ENCODE data around the gene PRF1.

PRF1 gene

DNA sequence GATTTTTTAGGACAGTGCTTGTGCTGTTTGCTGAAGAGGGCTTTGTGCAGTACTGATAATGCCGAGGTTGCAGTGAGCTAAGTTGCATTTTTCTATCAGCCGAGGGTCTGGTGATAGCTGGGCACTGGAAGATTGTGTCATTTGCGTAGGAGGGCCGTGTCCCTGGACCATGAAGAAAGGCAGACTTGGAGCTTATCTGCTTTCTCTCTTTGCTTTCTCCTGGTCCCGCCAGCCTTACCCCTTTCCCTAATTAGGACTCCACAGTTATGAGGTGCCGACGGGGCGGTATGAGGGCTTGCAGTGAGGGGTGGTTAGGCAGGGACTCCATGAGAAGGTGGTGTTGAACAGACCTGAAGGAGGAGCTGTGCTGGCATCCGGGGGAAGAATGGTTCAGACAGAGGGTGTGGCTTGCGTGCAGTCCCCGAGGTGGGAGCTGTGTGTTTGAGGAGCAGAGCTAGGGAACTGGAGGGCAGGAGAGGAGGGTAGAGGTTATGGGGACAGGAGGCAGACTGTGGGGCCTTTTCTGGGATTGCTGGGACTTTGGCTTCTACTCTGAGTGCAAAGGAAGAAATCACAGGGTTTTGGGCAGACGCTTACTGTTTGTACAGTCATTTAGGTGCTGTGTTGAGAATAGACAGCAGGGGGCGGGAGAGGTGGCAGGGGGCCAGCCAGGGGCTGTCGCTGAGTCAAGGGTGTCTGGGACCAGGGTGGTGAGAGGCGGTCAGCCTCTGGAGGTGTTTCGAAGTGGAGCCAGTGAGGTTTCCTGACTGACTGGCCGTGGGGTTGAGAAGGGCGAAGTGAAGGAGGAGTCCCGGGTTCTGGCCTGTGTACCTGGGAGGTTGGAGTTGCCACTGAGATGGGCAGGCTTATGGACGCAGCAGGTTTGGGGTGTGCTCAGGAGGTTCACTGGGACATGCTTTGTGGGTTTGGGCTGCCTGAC lies 43.4 kb downstream of the PRF1 start:
- peak; percentile 65 to 74 for DNase-seq

GRCh38 chr10:70558295-70558694 lies 44.2 kb downstream of the PRF1 start:
- no peak for DNase-seq

DNA sequence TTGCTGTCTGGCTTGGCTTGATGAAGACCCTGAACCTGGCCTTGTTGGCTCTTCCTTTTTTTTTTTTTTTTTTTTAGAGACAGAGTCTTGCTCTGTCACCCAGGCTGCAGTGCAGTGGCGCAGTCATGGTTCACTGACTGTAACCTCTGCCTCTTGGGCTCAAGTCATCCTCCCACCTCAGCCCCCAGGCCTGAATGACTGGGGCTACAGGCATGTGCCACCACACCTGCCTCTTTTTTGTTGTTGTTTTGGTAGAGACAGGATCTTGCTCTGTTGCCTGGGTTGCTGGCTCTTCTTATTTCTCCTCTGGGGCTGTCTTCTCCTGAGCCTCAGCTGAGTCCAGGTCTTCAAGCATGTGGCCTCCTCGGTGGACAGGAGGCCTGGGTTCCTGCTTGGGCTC lies 44.7 kb downstream of the PRF1 start:
- no peak for DNase-seq

GRCh38 chr10:70557086-70557845 lies 45.3 kb downstream of the PRF1 start:
- no peak for DNase-seq

- no peak for DNase-seq
Measured at GRCh38 chr10:70555371-70555770, 47.2 kb downstream of the PRF1 start.

GRCh38 chr10:70552586-70552985 lies 50.0 kb downstream of the PRF1 start:
- no peak for DNase-seq

GRCh38 chr10:70551971-70552422 lies 50.5 kb downstream of the PRF1 start:
- no peak for DNase-seq

- no peak for DNase-seq
Measured at GRCh38 chr10:70551466-70551865, 51.1 kb downstream of the PRF1 start.

- no peak for DNase-seq
Measured at GRCh38 chr10:70550459-70550858, 52.1 kb downstream of the PRF1 start.

DNA sequence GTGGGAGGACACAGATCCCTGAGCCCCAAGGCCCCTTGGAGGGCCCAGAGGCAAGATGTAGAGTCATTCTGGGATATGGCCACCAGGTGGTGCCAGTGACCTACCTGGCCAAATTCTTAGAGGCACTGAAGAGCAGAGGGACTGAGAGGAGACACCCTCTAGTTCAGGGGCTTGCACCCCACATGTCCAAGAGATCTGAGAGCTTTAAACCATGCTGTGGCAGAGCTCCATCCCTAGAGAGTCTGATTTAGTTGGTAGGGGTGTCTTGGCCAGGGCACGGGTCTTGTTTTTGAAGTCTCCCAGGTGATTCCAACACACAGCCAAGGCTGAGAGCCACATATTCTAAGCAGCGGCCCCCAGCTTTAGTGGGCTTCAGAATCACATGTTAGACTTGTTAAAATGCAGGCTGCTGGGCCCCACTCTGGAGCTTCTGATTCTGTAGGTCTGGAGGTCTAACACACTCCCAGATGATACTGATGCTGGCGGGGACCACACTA lies 52.5 kb downstream of the PRF1 start:
- DNase-seq, result peak; percentile 69 to 74

GRCh38 chr10:70549351-70549961 lies 53.1 kb downstream of the PRF1 start:
- no peak for DNase-seq

Data from CD4-positive, alpha-beta T cell treated with Interleukin-1 beta for 1 hour (primary cell).